Myocyte (in vitro differentiated cells): ENCODE data around the gene TINCR. TPM values are rescaled to one million over a fixed set of nuclear protein-coding genes. Genes with fewer than 3 reads are reported as not detected.

Experiments used
- DNase-seq: peaks from one replicate; pipeline ENCODE4 v3.0.0-alpha.2; 2012; ENCODE audit warnings: low read depth
- total RNA-seq: library from RNA; depleted of rRNA; stranded (reverse); fragments of >200 nt; gene quantifications from 2 replicates; pipeline ENCODE4 v1.2.3, GENCODE V29; 2014

Gene TINCR
- total RNA-seq, 1 donor from 2014 or later, result not detected

DNA sequence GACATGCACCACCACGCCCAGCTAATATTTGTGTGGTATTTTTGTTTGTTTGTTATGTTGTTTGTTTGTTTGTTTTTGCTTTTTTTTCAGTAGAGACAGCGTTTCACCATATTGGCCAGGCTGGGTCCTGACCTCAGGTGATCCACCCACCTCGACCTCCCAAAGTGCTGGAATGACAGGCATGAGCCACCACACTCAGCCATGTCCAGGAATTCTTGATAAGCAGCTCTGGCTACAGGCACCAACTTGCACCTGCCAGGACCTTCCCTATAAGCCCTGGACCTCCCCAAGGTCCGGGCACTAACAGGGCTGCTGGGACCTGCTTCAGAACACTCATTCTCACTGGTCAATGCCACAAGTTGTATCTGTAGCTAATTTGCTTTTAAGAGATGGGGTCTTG, 48.7 kb downstream of the TINCR start:
- no peak for DNase-seq

DNA sequence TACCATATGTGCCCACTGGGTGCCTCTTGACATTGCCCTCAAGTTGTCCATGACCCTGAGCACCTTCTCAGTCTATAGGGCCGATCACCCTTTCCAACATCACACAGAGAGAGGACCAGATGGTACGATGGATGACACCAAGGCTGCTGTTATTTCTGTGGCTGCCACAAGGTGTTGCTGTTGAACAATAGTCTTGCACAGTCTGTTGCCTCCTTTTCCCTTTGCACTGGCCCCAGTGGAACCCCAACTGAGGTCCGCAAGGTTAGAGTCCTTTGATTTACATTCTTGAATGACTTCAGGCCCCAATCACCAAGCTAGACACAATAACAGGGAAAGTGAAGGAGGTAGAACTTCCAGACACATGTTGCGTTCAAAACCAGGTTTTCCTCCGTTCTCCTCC, 52.0 kb downstream of the TINCR start:
- DNase-seq, result no peak

DNA sequence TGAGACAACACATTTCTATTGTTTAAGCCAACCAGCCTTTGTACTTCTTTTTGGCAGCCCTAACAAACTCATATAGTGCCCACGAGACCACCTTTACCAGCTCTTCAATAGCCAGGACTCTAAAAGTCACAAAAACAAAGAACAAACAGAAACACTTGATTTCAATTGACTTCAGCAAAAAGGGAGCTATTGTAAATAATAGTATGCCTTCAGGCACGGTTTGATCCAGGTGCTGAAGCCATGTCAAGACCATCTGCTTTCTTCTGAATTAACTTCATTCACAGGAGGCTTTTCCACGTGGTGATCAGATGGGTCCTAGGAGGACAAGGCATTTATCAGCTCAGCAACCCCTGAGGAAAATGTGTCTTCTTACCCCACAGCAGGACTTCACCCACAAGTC, 53.8 kb downstream of the TINCR start:
- no peak for DNase-seq

DNA sequence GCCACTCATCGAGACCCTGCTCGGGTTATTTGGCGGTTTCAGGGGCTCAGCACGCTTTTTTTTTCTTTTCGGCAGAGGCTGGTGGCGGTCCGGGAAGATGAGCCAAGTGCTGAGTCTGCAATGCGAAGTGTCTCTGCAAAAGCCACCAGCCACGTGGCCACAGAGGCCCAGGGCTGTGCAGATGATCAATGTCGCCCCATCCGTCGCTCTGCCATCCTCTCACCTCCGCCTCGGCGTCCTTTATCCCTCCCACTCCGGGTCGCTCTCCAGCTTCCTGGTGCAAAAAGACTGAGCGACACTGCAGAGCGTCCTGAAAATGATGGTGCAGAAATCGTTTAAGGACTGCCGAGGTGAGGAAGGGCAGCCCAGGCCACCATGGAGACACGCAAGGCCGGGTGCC, 55.0 kb downstream of the TINCR start:
- no peak for DNase-seq

Other genes with a start within 250 kb of the TINCR start
- 104 and 161 TPM in 2 replicates for gene PTPRS, start 227.1 kb downstream of the TINCR start, total RNA-seq
- not detected in 2 replicates for gene ZNRF4, start 112.5 kb downstream of the TINCR start, total RNA-seq
- gene SAFB2, start 54.8 kb upstream of the TINCR start, total RNA-seq, result 30.8 and 35.1 TPM in 2 replicates
- gene SAFB, start 55.1 kb upstream of the TINCR start, total RNA-seq, result 41.7 and 42.1 TPM in 2 replicates
- gene MICOS13, start 112.6 kb upstream of the TINCR start, total RNA-seq, result 90.2 and 123 TPM in 2 replicates
- gene HSD11B1L, start 113.1 kb upstream of the TINCR start, total RNA-seq, result 39.9 and 48.1 TPM in 2 replicates
- 605 and 876 TPM in 2 replicates for gene RPL36, start 122.3 kb upstream of the TINCR start, total RNA-seq
- gene LONP1, start 152.2 kb upstream of the TINCR start, total RNA-seq, result 70.9 and 100 TPM in 2 replicates
- gene CATSPERD, start 152.7 kb upstream of the TINCR start, total RNA-seq, result not detected in 2 replicates
- 0.53 and 1.1 TPM in 2 replicates for gene PRR22, start 216.8 kb upstream of the TINCR start, total RNA-seq
- 21.6 and 25.4 TPM in 2 replicates for gene DUS3L, start 223.2 kb upstream of the TINCR start, total RNA-seq
- not detected in 2 replicates for gene NRTN, start 237.1 kb upstream of the TINCR start, total RNA-seq